ENCODE data around the gene HSD17B4. TPM values are rescaled to one million over a fixed set of nuclear protein-coding genes. Genes with fewer than 3 reads are reported as not detected.

HSD17B4 gene
- total RNA-seq, 1 experiment from 2014 or later, result 142 TPM

DNA sequence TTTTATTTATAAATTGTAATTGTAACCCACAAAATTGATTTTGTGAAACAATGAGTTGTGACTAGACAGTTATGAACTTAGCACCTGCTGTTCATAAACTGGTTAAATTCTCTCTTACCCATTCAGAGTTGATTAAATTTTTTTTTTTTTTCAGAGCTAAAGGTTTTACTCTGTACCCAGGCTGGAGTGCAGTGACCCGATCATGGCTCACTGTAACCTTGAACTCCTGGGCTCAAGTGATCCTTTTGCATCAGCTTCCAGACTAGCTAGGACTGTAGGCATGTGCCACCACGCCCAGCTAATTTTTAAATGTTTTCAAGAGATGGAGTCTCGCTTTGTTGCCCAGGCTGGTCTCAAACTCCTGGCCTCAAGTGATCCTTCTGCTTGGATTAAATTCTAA is 1.9 kb downstream of the HSD17B4 start:
- Histone ChIP-seq H3K9me3 (ENCODE audit: control insufficient read depth in 1 of 2, insufficient read depth in 1 of 2, low read depth in 1 of 2, low read length in 2 of 2) (no peaks in the 10 kb centered on the region), H3K79me2 (ENCODE audit: insufficient read depth, low read length) (peaks cover 14% of the 10 kb centered on the region; the same call in 1 of the 2 replicates), H3K27ac (ENCODE audit: low read depth, low read length) (no peak overlapping the region), H3K27me3 (ENCODE audit: insufficient read depth, low read length) (no peaks in the 10 kb centered on the region), H4K20me1 (ENCODE audit: insufficient read depth) (no peaks in the 10 kb centered on the region), H3K9me2 (ENCODE audit: insufficient read depth) (no peaks in the 10 kb centered on the region), H3K36me3 (ENCODE audit: control insufficient read depth in 1 of 2, insufficient read depth in 2 of 2, low read length in 2 of 2) (no peaks in the 10 kb centered on the region), H3K9ac (ENCODE audit: low read length) (no peak overlapping the region), H3K4me3 (replicated peaks in 1 of 2; ENCODE audit: low read depth in 1 of 2, low read length in 2 of 2) (no peak overlapping the region), H3K4me2 (ENCODE audit: low read length) (no peak overlapping the region), H3K4me1 (ENCODE audit: control insufficient read depth in 1 of 2, insufficient read depth in 2 of 2, low read length in 2 of 2) (peaks cover 0 to 13% of the 10 kb centered on the region in 2 experiments; a peak in 2 of 4 replicates), H2AFZ (ENCODE audit: low read depth, low read length, poor library complexity, severe bottlenecking) (no peak overlapping the region)
- BruUV-seq (replicated peaks), result no TSS peak
- ChIA-PET POLR2A (no interaction called here), CTCF (no interaction called here), RAD21 (ENCODE audit: low non-redundant PET in 1 of 2, low total read pairs in 2 of 2, uncharacterized antibody in 2 of 2, unreplicated experiment in 2 of 2) (no interaction called here)
- ATAC-seq, result no peak
- intact Hi-C loops (cut with micrococcal nuclease), result no loop called here
- no peak for TF ChIP-seq SP1 (IDR thresholded peaks at IDR 0.05; ENCODE audit: low read depth)
- no peak for TF ChIP-seq EZH2 (IDR thresholded peaks at IDR 0.05)
- TF ChIP-seq ZNF274 (IDR thresholded peaks at IDR 0.05; ENCODE audit: low read depth, low read length), result no peak
- no peak for TF ChIP-seq RAD21 (IDR thresholded peaks at IDR 0.05; ENCODE audit: low read depth)
- no peak for TF ChIP-seq SIN3A (IDR thresholded peaks at IDR 0.05; ENCODE audit: low read depth)
- TF ChIP-seq TCF7L2 (IDR thresholded peaks at IDR 0.05; ENCODE audit: borderline replicate concordance, extremely low read depth, insufficient read depth, insufficient read length), result no peak
- no peak for TF ChIP-seq EGR1 (IDR thresholded peaks at IDR 0.05; ENCODE audit: low read depth)
- TF ChIP-seq, protein P1, sequence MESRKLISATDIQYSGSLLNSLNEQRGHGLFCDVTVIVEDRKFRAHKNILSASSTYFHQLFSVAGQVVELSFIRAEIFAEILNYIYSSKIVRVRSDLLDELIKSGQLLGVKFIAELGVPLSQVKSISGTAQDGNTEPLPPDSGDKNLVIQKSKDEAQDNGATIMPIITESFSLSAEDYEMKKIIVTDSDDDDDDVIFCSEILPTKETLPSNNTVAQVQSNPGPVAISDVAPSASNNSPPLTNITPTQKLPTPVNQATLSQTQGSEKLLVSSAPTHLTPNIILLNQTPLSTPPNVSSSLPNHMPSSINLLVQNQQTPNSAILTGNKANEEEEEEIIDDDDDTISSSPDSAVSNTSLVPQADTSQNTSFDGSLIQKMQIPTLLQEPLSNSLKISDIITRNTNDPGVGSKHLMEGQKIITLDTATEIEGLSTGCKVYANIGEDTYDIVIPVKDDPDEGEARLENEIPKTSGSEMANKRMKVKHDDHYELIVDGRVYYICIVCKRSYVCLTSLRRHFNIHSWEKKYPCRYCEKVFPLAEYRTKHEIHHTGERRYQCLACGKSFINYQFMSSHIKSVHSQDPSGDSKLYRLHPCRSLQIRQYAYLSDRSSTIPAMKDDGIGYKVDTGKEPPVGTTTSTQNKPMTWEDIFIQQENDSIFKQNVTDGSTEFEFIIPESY (IDR thresholded peaks at IDR 0.05; ENCODE audit: extremely low read depth, insufficient replicate concordance, low read length), result no peak
- TF ChIP-seq SRF (IDR thresholded peaks at IDR 0.05; ENCODE audit: low read depth), result no peak
- TF ChIP-seq, protein P2, sequence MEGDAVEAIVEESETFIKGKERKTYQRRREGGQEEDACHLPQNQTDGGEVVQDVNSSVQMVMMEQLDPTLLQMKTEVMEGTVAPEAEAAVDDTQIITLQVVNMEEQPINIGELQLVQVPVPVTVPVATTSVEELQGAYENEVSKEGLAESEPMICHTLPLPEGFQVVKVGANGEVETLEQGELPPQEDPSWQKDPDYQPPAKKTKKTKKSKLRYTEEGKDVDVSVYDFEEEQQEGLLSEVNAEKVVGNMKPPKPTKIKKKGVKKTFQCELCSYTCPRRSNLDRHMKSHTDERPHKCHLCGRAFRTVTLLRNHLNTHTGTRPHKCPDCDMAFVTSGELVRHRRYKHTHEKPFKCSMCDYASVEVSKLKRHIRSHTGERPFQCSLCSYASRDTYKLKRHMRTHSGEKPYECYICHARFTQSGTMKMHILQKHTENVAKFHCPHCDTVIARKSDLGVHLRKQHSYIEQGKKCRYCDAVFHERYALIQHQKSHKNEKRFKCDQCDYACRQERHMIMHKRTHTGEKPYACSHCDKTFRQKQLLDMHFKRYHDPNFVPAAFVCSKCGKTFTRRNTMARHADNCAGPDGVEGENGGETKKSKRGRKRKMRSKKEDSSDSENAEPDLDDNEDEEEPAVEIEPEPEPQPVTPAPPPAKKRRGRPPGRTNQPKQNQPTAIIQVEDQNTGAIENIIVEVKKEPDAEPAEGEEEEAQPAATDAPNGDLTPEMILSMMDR (IDR thresholded peaks at IDR 0.05 in 2 of 3, conservative IDR thresholded peaks at IDR 0.05 in 1 of 3; ENCODE audit: borderline replicate concordance in 1 of 3, insufficient read depth in 1 of 3, low read depth in 2 of 3, low read length in 2 of 3), result no peak
- no peak for TF ChIP-seq POLR2AphosphoS5 (IDR thresholded peaks at IDR 0.05; ENCODE audit: low read depth, low read length)
- no peak for TF ChIP-seq ZFX (IDR thresholded peaks at IDR 0.05)
- TF ChIP-seq, protein P3, sequence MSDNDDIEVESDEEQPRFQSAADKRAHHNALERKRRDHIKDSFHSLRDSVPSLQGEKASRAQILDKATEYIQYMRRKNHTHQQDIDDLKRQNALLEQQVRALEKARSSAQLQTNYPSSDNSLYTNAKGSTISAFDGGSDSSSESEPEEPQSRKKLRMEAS (IDR thresholded peaks at IDR 0.05), result no peak
- TF ChIP-seq, protein P4, sequence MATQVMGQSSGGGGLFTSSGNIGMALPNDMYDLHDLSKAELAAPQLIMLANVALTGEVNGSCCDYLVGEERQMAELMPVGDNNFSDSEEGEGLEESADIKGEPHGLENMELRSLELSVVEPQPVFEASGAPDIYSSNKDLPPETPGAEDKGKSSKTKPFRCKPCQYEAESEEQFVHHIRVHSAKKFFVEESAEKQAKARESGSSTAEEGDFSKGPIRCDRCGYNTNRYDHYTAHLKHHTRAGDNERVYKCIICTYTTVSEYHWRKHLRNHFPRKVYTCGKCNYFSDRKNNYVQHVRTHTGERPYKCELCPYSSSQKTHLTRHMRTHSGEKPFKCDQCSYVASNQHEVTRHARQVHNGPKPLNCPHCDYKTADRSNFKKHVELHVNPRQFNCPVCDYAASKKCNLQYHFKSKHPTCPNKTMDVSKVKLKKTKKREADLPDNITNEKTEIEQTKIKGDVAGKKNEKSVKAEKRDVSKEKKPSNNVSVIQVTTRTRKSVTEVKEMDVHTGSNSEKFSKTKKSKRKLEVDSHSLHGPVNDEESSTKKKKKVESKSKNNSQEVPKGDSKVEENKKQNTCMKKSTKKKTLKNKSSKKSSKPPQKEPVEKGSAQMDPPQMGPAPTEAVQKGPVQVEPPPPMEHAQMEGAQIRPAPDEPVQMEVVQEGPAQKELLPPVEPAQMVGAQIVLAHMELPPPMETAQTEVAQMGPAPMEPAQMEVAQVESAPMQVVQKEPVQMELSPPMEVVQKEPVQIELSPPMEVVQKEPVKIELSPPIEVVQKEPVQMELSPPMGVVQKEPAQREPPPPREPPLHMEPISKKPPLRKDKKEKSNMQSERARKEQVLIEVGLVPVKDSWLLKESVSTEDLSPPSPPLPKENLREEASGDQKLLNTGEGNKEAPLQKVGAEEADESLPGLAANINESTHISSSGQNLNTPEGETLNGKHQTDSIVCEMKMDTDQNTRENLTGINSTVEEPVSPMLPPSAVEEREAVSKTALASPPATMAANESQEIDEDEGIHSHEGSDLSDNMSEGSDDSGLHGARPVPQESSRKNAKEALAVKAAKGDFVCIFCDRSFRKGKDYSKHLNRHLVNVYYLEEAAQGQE (IDR thresholded peaks at IDR 0.05; ENCODE audit: low read depth), result no peak
- DNase-seq (ENCODE audit: low read depth, low spot score), result no peak

All from HCT116 (cell line).